GM18505 (cell line): Measurements from ENCODE around the gene ACACA.

ENCODE experiments used
- ATAC-seq: cut with Tn5 transposase; IDR thresholded peaks from one replicate; pipeline ENCODE4 v1.9.1; 2021; ENCODE audit not compliant: unreplicated experiment
- POLR2A ChIP-seq: IDR thresholded peaks from 4 replicates; pipeline ENCODE4 v1.6.1; 2011; ENCODE audit warnings: borderline replicate concordance; ENCODE audit not compliant: insufficient read depth, insufficient read length; ENCODE audit errors: extremely low read depth

Gene ACACA

GRCh38 chr17:37060094-37060493 lies 346.5 kb downstream of the ACACA start:
- ATAC-seq, result no peak
- no peak for TF ChIP-seq POLR2A

- no peak for TF ChIP-seq POLR2A
- no peak for ATAC-seq
These were observed 347.1 kb downstream of the ACACA start for GRCh38 chr17:37059493-37059892.

GRCh38 chr17:37056622-37057021 lies 350.0 kb downstream of the ACACA start:
- no peak for ATAC-seq
- no peak for TF ChIP-seq POLR2A

GRCh38 chr17:37054894-37055293 lies 351.7 kb downstream of the ACACA start:
- TF ChIP-seq POLR2A, result no peak
- ATAC-seq, result no peak

GRCh38 chr17:37052450-37052849 lies 354.2 kb downstream of the ACACA start:
- ATAC-seq, result no peak
- no peak for TF ChIP-seq POLR2A

- ATAC-seq, result no peak
- TF ChIP-seq POLR2A, result no peak
These were observed 354.8 kb downstream of the ACACA start for GRCh38 chr17:37051833-37052232.

- no peak for ATAC-seq
- TF ChIP-seq POLR2A, result no peak
These were observed 355.3 kb downstream of the ACACA start for GRCh38 chr17:37051381-37051780.

- TF ChIP-seq POLR2A, result no peak
- no peak for ATAC-seq
These were observed 355.7 kb downstream of the ACACA start for GRCh38 chr17:37050920-37051319.

GRCh38 chr17:37048811-37049210 lies 357.8 kb downstream of the ACACA start:
- no peak for TF ChIP-seq POLR2A
- ATAC-seq, result no peak

GRCh38 chr17:37047631-37048104 lies 359.0 kb downstream of the ACACA start:
- no peak for TF ChIP-seq POLR2A
- no peak for ATAC-seq

GRCh38 chr17:37045351-37045922 lies 361.2 kb downstream of the ACACA start:
- no peak for ATAC-seq
- TF ChIP-seq POLR2A, result no peak

GRCh38 chr17:37043201-37043600 lies 363.4 kb downstream of the ACACA start:
- ATAC-seq, result no peak

GRCh38 chr17:37041932-37042331 lies 364.7 kb downstream of the ACACA start:
- no peak for TF ChIP-seq POLR2A
- no peak for ATAC-seq

More at GRCh38 chr17:37043201-37043600, 363.4 kb downstream of the ACACA start:
- TF ChIP-seq POLR2A, result no peak

- TF ChIP-seq POLR2A, result no peak
- ATAC-seq, result no peak
These were observed 367.4 kb downstream of the ACACA start for GRCh38 chr17:37039269-37039668.
